Measurements from ENCODE around the gene KNDC1.
"Not testable (repeated sequence)": the region's sequence is repeated elsewhere in the genome, so short reads cannot be mapped to it uniquely, and the experiment has no call there.

The KNDC1 gene

GRCh38 chr10:133213641-133214467 lies 53.8 kb downstream of the KNDC1 start:
- H3K9ac ChIP-seq (ENCODE audit: low read depth, low read length) = no peak overlapping the region
- H3K4me3 ChIP-seq (ENCODE audit: low read depth, low read length) = no peak overlapping the region
- peaks cover 14% of the 10 kb centered on the region for H3K36me3 ChIP-seq (ENCODE audit: control insufficient read depth, insufficient read depth, low read length)
- H3K27me3 ChIP-seq (ENCODE audit: control insufficient read depth, insufficient read depth, low read length) = no peaks in the 10 kb centered on the region
- no peaks in the 10 kb centered on the region for H3K9me3 ChIP-seq (ENCODE audit: control insufficient read depth, insufficient read depth, low read length)
- no peaks in the 10 kb centered on the region for H3K4me1 ChIP-seq (ENCODE audit: control insufficient read depth, insufficient read depth, low read length)

GRCh38 chr10:133214468-133215410 lies 54.7 kb downstream of the KNDC1 start:
- Histone ChIP-seq H3K36me3 (ENCODE audit: control insufficient read depth, insufficient read depth, low read length) (peaks cover 14% of the 10 kb centered on the region), H3K4me3 (ENCODE audit: low read depth, low read length) (no peak overlapping the region), H3K4me1 (ENCODE audit: control insufficient read depth, insufficient read depth, low read length) (no peaks in the 10 kb centered on the region), H3K9me3 (ENCODE audit: control insufficient read depth, insufficient read depth, low read length) (no peaks in the 10 kb centered on the region), H3K27me3 (ENCODE audit: control insufficient read depth, insufficient read depth, low read length) (no peaks in the 10 kb centered on the region), H3K9ac (ENCODE audit: low read depth, low read length) (no peak overlapping the region)

- Histone ChIP-seq H3K27me3 (ENCODE audit: control insufficient read depth, insufficient read depth, low read length) (no peaks in the 10 kb centered on the region), H3K9me3 (ENCODE audit: control insufficient read depth, insufficient read depth, low read length) (no peaks in the 10 kb centered on the region), H3K9ac (ENCODE audit: low read depth, low read length) (no peak overlapping the region), H3K4me3 (ENCODE audit: low read depth, low read length) (no peak overlapping the region), H3K36me3 (ENCODE audit: control insufficient read depth, insufficient read depth, low read length) (peaks cover 14% of the 10 kb centered on the region), H3K4me1 (ENCODE audit: control insufficient read depth, insufficient read depth, low read length) (no peaks in the 10 kb centered on the region)
Measured at GRCh38 chr10:133215586-133215985, 55.6 kb downstream of the KNDC1 start.

- peaks cover 14% of the 10 kb centered on the region for H3K36me3 ChIP-seq (ENCODE audit: control insufficient read depth, insufficient read depth, low read length)
- no peak overlapping the region for H3K9ac ChIP-seq (ENCODE audit: low read depth, low read length)
- H3K4me1 ChIP-seq (ENCODE audit: control insufficient read depth, insufficient read depth, low read length) = no peaks in the 10 kb centered on the region
- H3K4me3 ChIP-seq (ENCODE audit: low read depth, low read length) = no peak overlapping the region
- H3K27me3 ChIP-seq (ENCODE audit: control insufficient read depth, insufficient read depth, low read length) = no peaks in the 10 kb centered on the region
- no peaks in the 10 kb centered on the region for H3K9me3 ChIP-seq (ENCODE audit: control insufficient read depth, insufficient read depth, low read length)
Measured at GRCh38 chr10:133216776-133217175, 56.8 kb downstream of the KNDC1 start.

GRCh38 chr10:133217800-133218589 lies 58.0 kb downstream of the KNDC1 start:
- Histone ChIP-seq H3K4me1 (ENCODE audit: control insufficient read depth, insufficient read depth, low read length) (no peaks in the 10 kb centered on the region), H3K4me3 (ENCODE audit: low read depth, low read length) (no peak overlapping the region), H3K9me3 (ENCODE audit: control insufficient read depth, insufficient read depth, low read length) (no peaks in the 10 kb centered on the region), H3K9ac (ENCODE audit: low read depth, low read length) (peak overlapping the region; percentile 4), H3K27me3 (ENCODE audit: control insufficient read depth, insufficient read depth, low read length) (no peaks in the 10 kb centered on the region), H3K36me3 (ENCODE audit: control insufficient read depth, insufficient read depth, low read length) (peaks cover 14% of the 10 kb centered on the region)

- Histone ChIP-seq H3K9me3 (ENCODE audit: control insufficient read depth, insufficient read depth, low read length) (no peaks in the 10 kb centered on the region), H3K36me3 (ENCODE audit: control insufficient read depth, insufficient read depth, low read length) (peaks cover 12% of the 10 kb centered on the region), H3K9ac (ENCODE audit: low read depth, low read length) (peak overlapping the region; percentile 47)
Measured at GRCh38 chr10:133218891-133219290, 58.9 kb downstream of the KNDC1 start.

GRCh38 chr10:133219782-133220181 lies 59.8 kb downstream of the KNDC1 start:
- H3K9me3 ChIP-seq (ENCODE audit: control insufficient read depth, insufficient read depth, low read length) = no peaks in the 10 kb centered on the region
- peaks cover 9% of the 10 kb centered on the region for H3K36me3 ChIP-seq (ENCODE audit: control insufficient read depth, insufficient read depth, low read length)
- peak overlapping the region; percentile 47 for H3K9ac ChIP-seq (ENCODE audit: low read depth, low read length)
- no peaks in the 10 kb centered on the region for H3K4me1 ChIP-seq (ENCODE audit: control insufficient read depth, insufficient read depth, low read length)
- no peaks in the 10 kb centered on the region for H3K27me3 ChIP-seq (ENCODE audit: control insufficient read depth, insufficient read depth, low read length)
- peak overlapping the region; percentile 18 for H3K4me3 ChIP-seq (ENCODE audit: low read depth, low read length)

More at GRCh38 chr10:133218891-133219290, 58.9 kb downstream of the KNDC1 start:
- no peaks in the 10 kb centered on the region for H3K4me1 ChIP-seq (ENCODE audit: control insufficient read depth, insufficient read depth, low read length)
- no peak overlapping the region for H3K4me3 ChIP-seq (ENCODE audit: low read depth, low read length)
- no peaks in the 10 kb centered on the region for H3K27me3 ChIP-seq (ENCODE audit: control insufficient read depth, insufficient read depth, low read length)

GRCh38 chr10:133221331-133221730 lies 61.3 kb downstream of the KNDC1 start:
- Histone ChIP-seq H3K9ac (ENCODE audit: low read depth, low read length) (no peak overlapping the region), H3K4me1 (ENCODE audit: control insufficient read depth, insufficient read depth, low read length) (no peaks in the 10 kb centered on the region), H3K27me3 (ENCODE audit: control insufficient read depth, insufficient read depth, low read length) (no peaks in the 10 kb centered on the region), H3K4me3 (ENCODE audit: low read depth, low read length) (no peak overlapping the region), H3K36me3 (ENCODE audit: control insufficient read depth, insufficient read depth, low read length) (peaks cover 3% of the 10 kb centered on the region), H3K9me3 (ENCODE audit: control insufficient read depth, insufficient read depth, low read length) (no peaks in the 10 kb centered on the region)

GRCh38 chr10:133221756-133222155 lies 61.7 kb downstream of the KNDC1 start:
- not testable (repeated sequence) for H3K9ac ChIP-seq (ENCODE audit: low read depth, low read length); H3K27me3 ChIP-seq (ENCODE audit: control insufficient read depth, insufficient read depth, low read length); H3K4me1 ChIP-seq (ENCODE audit: control insufficient read depth, insufficient read depth, low read length); H3K4me3 ChIP-seq (ENCODE audit: low read depth, low read length); H3K9me3 ChIP-seq (ENCODE audit: control insufficient read depth, insufficient read depth, low read length); H3K36me3 ChIP-seq (ENCODE audit: control insufficient read depth, insufficient read depth, low read length)

GRCh38 chr10:133224076-133224475 lies 64.1 kb downstream of the KNDC1 start:
- Histone ChIP-seq H3K4me3 (ENCODE audit: low read depth, low read length) (no peak overlapping the region), H3K9me3 (ENCODE audit: control insufficient read depth, insufficient read depth, low read length) (no peaks in the 10 kb centered on the region)

GRCh38 chr10:133224756-133225372 lies 64.8 kb downstream of the KNDC1 start:
- Histone ChIP-seq H3K4me3 (ENCODE audit: low read depth, low read length) (no peak overlapping the region), H3K9me3 (ENCODE audit: control insufficient read depth, insufficient read depth, low read length) (no peaks in the 10 kb centered on the region), H3K36me3 (ENCODE audit: control insufficient read depth, insufficient read depth, low read length) (peaks cover 3% of the 10 kb centered on the region), H3K9ac (ENCODE audit: low read depth, low read length) (no peak overlapping the region), H3K27me3 (ENCODE audit: control insufficient read depth, insufficient read depth, low read length) (peaks cover 9% of the 10 kb centered on the region), H3K4me1 (ENCODE audit: control insufficient read depth, insufficient read depth, low read length) (peaks cover 2% of the 10 kb centered on the region)

More at GRCh38 chr10:133224076-133224475, 64.1 kb downstream of the KNDC1 start:
- peaks cover 5% of the 10 kb centered on the region for H3K27me3 ChIP-seq (ENCODE audit: control insufficient read depth, insufficient read depth, low read length)
- H3K4me1 ChIP-seq (ENCODE audit: control insufficient read depth, insufficient read depth, low read length) = peaks cover 2% of the 10 kb centered on the region
- no peak overlapping the region for H3K9ac ChIP-seq (ENCODE audit: low read depth, low read length)
- H3K36me3 ChIP-seq (ENCODE audit: control insufficient read depth, insufficient read depth, low read length) = peaks cover 3% of the 10 kb centered on the region
